ENCODE measurements around the gene ERICH4. TPM values are rescaled to one million over a fixed set of nuclear protein-coding genes. Genes with fewer than 3 reads are reported as not detected.
A peak's percentile ranks its signal among the peaks of the same experiment; 100 is the strongest.
"Not testable (repeated sequence)": the region's sequence is repeated elsewhere in the genome, so short reads cannot be mapped to it uniquely, and the experiment has no call there.

ERICH4 gene
- total RNA-seq, 2 experiments from 2014 or later, result not detected

GRCh38 chr19:41443813-41444455, 978 bp downstream of the ERICH4 start:
- Mint-ChIP-seq H3K27ac (no peak overlapping the region), H3K36me3 (ENCODE audit: low read depth) (no peaks in the 10 kb centered on the region), H3K27me3 (peaks cover 11% of the 10 kb centered on the region), H3K9me3 (no peaks in the 10 kb centered on the region), H3K4me3 (no peak overlapping the region), H3K4me1 (peaks cover 22% of the 10 kb centered on the region)
- CTCF ChIA-PET, result no interaction called here
- POLR2A ChIA-PET, result no interaction called here
- no peak for DNase-seq

- no peak overlapping the region for H3K4me3 Mint-ChIP-seq
- no peak for DNase-seq
- POLR2A ChIA-PET, result no interaction called here
- CTCF ChIA-PET, result interaction anchor here (0.6 to 1.8 kb wide), 2 partner anchors 11 to 79 kb away, joined by 3 to 5 read pairs; no protein-coding TSS in a partner anchor
- H3K9me3 Mint-ChIP-seq, result no peaks in the 10 kb centered on the region
- H3K4me1 Mint-ChIP-seq, result peaks cover 32% of the 10 kb centered on the region
- H3K36me3 Mint-ChIP-seq (ENCODE audit: low read depth), result no peaks in the 10 kb centered on the region
- no peak overlapping the region for H3K27ac Mint-ChIP-seq
- peaks cover 14% of the 10 kb centered on the region for H3K27me3 Mint-ChIP-seq
These were observed 2.6 kb downstream of the ERICH4 start for GRCh38 chr19:41445575-41445974.

- H3K36me3 Mint-ChIP-seq (ENCODE audit: low read depth), result no peaks in the 10 kb centered on the region
- peaks cover 14% of the 10 kb centered on the region for H3K27me3 Mint-ChIP-seq
- no peaks in the 10 kb centered on the region for H3K9me3 Mint-ChIP-seq
- no peak overlapping the region for H3K27ac Mint-ChIP-seq
- CTCF ChIA-PET, result interaction anchor here (0.7 to 7.2 kb wide), 17 partner anchors 8 to 432 kb away, joined by 3 to 91 read pairs (median 12); partner anchors contain the start of genes B9D2, CEACAM21 and DMAC2
- DNase-seq, result no peak
- peaks cover 26% of the 10 kb centered on the region for H3K4me1 Mint-ChIP-seq
- H3K4me3 Mint-ChIP-seq, result no peak overlapping the region
- POLR2A ChIA-PET, result interaction anchor here (1.1 to 2.2 kb wide), 2 partner anchors 8 to 10 kb away, joined by 5 to 16 read pairs; partner anchors contain the start of gene DMAC2
These were observed 4.9 kb downstream of the ERICH4 start for GRCh38 chr19:41447732-41448332.

- Mint-ChIP-seq H3K4me3 (peak overlapping the region; percentile 61), H3K9me3 (no peaks in the 10 kb centered on the region)
- POLR2A ChIA-PET, result interaction anchor here (0.9 to 2.2 kb wide), 8 partner anchors 9 to 123 kb away, joined by 3 to 16 read pairs (median 4); partner anchors contain the start of gene DMAC2
These were observed 6.3 kb downstream of the ERICH4 start for GRCh38 chr19:41449079-41449864.

GRCh38 chr19:41449865-41450178, 6.9 kb downstream of the ERICH4 start:
- POLR2A ChIA-PET, result interaction anchor here (0.9 to 1.9 kb wide), 3 partner anchors 100 to 121 kb away, joined by 3 to 11 read pairs (median 3); no protein-coding TSS in a partner anchor
- Mint-ChIP-seq H3K27ac (no peak overlapping the region), H3K9me3 (no peaks in the 10 kb centered on the region), H3K4me1 (peaks cover 33% of the 10 kb centered on the region), H3K27me3 (peaks cover 5% of the 10 kb centered on the region), H3K36me3 (ENCODE audit: low read depth) (no peaks in the 10 kb centered on the region), H3K4me3 (no peak overlapping the region)
- DNase-seq, result no peak
- CTCF ChIA-PET, result interaction anchor here (1.0 to 7.2 kb wide), 17 partner anchors 8 to 151 kb away, joined by 3 to 91 read pairs (median 12); partner anchors contain the start of genes CEACAM21 and DMAC2

More at GRCh38 chr19:41449079-41449864, 6.3 kb downstream of the ERICH4 start:
- Mint-ChIP-seq H3K4me1 (peaks cover 29% of the 10 kb centered on the region), H3K36me3 (ENCODE audit: low read depth) (no peaks in the 10 kb centered on the region), H3K27me3 (peaks cover 7% of the 10 kb centered on the region), H3K27ac (peak overlapping the region; percentile 18)
- CTCF ChIA-PET, result interaction anchor here (0.6 to 7.2 kb wide), 30 partner anchors 8 to 1517 kb away, joined by 3 to 91 read pairs (median 6); partner anchors contain the start of genes B9D2, CEACAM21 and DMAC2
- DNase-seq, result peak; percentile 76

GRCh38 chr19:41452584-41453275, 9.8 kb downstream of the ERICH4 start:
- no peaks in the 10 kb centered on the region for H3K36me3 Mint-ChIP-seq (ENCODE audit: low read depth)
- peaks cover 53% of the 10 kb centered on the region for H3K4me1 Mint-ChIP-seq
- POLR2A ChIA-PET, result no interaction called here

GRCh38 chr19:41455936-41456335, 13.0 kb downstream of the ERICH4 start:
- no peaks in the 10 kb centered on the region for H3K36me3 Mint-ChIP-seq (ENCODE audit: low read depth)
- CTCF ChIA-PET, result interaction anchor here (0.6 to 3.3 kb wide), 9 partner anchors 7 to 142 kb away, joined by 3 to 28 read pairs (median 8); partner anchors contain the start of gene DMAC2
- POLR2A ChIA-PET, result interaction anchor here (2.2 to 2.6 kb wide), 2 partner anchors 16 to 75 kb away, joined by 12 to 16 read pairs; partner anchors contain the start of gene DMAC2
- no peak for DNase-seq
- H3K4me1 Mint-ChIP-seq, result peaks cover 43% of the 10 kb centered on the region
- H3K4me3 Mint-ChIP-seq, result no peak overlapping the region
- H3K9me3 Mint-ChIP-seq, result no peaks in the 10 kb centered on the region
- H3K27ac Mint-ChIP-seq, result no peak overlapping the region
- H3K27me3 Mint-ChIP-seq, result peaks cover 3% of the 10 kb centered on the region

More at GRCh38 chr19:41452584-41453275, 9.8 kb downstream of the ERICH4 start:
- Mint-ChIP-seq H3K4me3 (no peak overlapping the region), H3K27me3 (peaks cover 3% of the 10 kb centered on the region), H3K27ac (no peak overlapping the region), H3K9me3 (no peaks in the 10 kb centered on the region)
- no peak for DNase-seq
- CTCF ChIA-PET, result interaction anchor here (1.0 to 7.2 kb wide), 3 partner anchors 90 to 117 kb away, joined by 3 to 91 read pairs (median 71); no protein-coding TSS in a partner anchor

- peak overlapping the region; percentile 28 for H3K4me3 Mint-ChIP-seq
- no peaks in the 10 kb centered on the region for H3K9me3 Mint-ChIP-seq
- peak overlapping the region; percentile 78 for H3K27ac Mint-ChIP-seq
- H3K36me3 Mint-ChIP-seq (ENCODE audit: low read depth), result no peaks in the 10 kb centered on the region
- H3K27me3 Mint-ChIP-seq, result peaks cover 3% of the 10 kb centered on the region
- DNase-seq, result no peak
- peaks cover 43% of the 10 kb centered on the region for H3K4me1 Mint-ChIP-seq
- POLR2A ChIA-PET, result interaction anchor here (1.7 to 2.6 kb wide), 4 partner anchors 9 to 92 kb away, joined by 5 to 16 read pairs (median 13); partner anchors contain the start of gene DMAC2
- CTCF ChIA-PET, result interaction anchor here (0.6 to 3.3 kb wide), 15 partner anchors 8 to 286 kb away, joined by 3 to 28 read pairs (median 5); partner anchors contain the start of gene DMAC2
These were observed 13.5 kb downstream of the ERICH4 start for GRCh38 chr19:41456342-41456918.

GRCh38 chr19:41457241-41457640, 14.3 kb downstream of the ERICH4 start:
- CTCF ChIA-PET, result interaction anchor here (0.5 to 3.3 kb wide), 19 partner anchors 8 to 883 kb away, joined by 3 to 28 read pairs (median 4); partner anchors contain the start of genes CEACAM21 and DMAC2
- H3K4me1 Mint-ChIP-seq, result peaks cover 45% of the 10 kb centered on the region
- peaks cover 3% of the 10 kb centered on the region for H3K27me3 Mint-ChIP-seq
- DNase-seq, result no peak
- peak overlapping the region; percentile 78 for H3K27ac Mint-ChIP-seq
- POLR2A ChIA-PET, result interaction anchor here (1.0 to 2.6 kb wide), 7 partner anchors 10 to 113 kb away, joined by 3 to 16 read pairs (median 5); partner anchors contain the start of gene DMAC2
- H3K4me3 Mint-ChIP-seq, result peak overlapping the region; percentile 45
- H3K9me3 Mint-ChIP-seq, result no peaks in the 10 kb centered on the region
- H3K36me3 Mint-ChIP-seq (ENCODE audit: low read depth), result no peaks in the 10 kb centered on the region

- POLR2A ChIA-PET, result no interaction called here
These were observed 19.5 kb downstream of the ERICH4 start for GRCh38 chr19:41462497-41462896.

GRCh38 chr19:41463257-41464256, 20.6 kb downstream of the ERICH4 start:
- H3K36me3 Mint-ChIP-seq (ENCODE audit: low read depth); CTCF ChIA-PET; POLR2A ChIA-PET; H3K9me3 Mint-ChIP-seq: not testable (repeated sequence)
- Mint-ChIP-seq H3K27me3 (peaks cover 15% of the 10 kb centered on the region), H3K4me1 (peaks cover 19% of the 10 kb centered on the region), H3K27ac (peak overlapping the region; percentile 69), H3K4me3 (peak overlapping the region; percentile 25)
- DNase-seq, result peak; percentile 36

More at GRCh38 chr19:41462497-41462896, 19.5 kb downstream of the ERICH4 start:
- H3K27me3 Mint-ChIP-seq, result peaks cover 12% of the 10 kb centered on the region
- CTCF ChIA-PET, result no interaction called here
- H3K4me1 Mint-ChIP-seq, result peaks cover 27% of the 10 kb centered on the region
- no peak overlapping the region for H3K4me3 Mint-ChIP-seq
- H3K27ac Mint-ChIP-seq, result no peak overlapping the region
- DNase-seq, result no peak
- H3K9me3 Mint-ChIP-seq, result no peaks in the 10 kb centered on the region
- H3K36me3 Mint-ChIP-seq (ENCODE audit: low read depth), result no peaks in the 10 kb centered on the region
